ENCODE results near the gene GREB1L.
"Not testable (repeated sequence)": the region's sequence is repeated elsewhere in the genome, so short reads cannot be mapped to it uniquely, and the experiment has no call there.

The GREB1L gene

DNA sequence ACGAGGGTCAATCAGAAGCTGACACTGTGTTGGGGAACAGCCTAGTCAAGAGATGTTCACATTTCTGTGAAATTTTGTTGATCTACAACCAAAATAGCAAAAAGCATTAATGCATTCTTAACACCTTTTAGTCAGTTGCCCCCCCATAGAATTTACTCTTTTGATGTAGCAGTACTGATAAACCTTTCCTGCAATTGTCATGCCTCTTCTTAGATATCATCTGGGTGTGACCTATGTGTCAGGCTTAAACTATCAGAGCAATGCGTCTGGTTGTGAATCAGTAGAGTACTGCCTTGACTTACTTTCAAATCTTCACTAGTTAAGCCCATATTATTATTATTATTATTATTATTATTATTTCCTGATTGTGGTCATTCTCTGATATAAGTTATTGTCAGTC is 61.9 kb downstream of the GREB1L start:
- H3K4me3 ChIP-seq (ENCODE audit: low read depth, low read length), result no peak overlapping the region
- no peak for TF ChIP-seq CTCF (IDR thresholded peaks at IDR 0.05; ENCODE audit: low read depth, low read length)

DNA sequence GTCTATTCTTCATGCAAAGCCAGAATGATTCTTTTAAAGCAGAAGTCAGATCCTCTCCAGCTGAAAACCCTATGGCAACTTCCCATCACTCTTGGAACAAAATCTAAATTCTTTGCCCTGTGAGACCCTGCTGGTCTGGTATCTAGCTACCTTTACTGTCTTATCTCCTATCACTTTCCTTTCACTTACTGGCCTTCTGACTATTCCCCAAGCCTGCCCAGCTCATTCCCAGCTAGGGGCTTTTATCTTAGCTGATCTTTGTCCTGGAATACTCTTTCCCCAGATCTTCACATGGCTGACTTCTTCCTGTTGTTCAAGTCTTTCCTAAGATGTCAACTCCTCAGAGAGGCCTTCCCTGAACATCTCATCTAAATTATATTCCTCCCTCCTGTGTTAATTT is 63.6 kb downstream of the GREB1L start:
- no peak for TF ChIP-seq CTCF (IDR thresholded peaks at IDR 0.05; ENCODE audit: low read depth, low read length)
- no peak overlapping the region for H3K4me3 ChIP-seq (ENCODE audit: low read depth, low read length)

DNA sequence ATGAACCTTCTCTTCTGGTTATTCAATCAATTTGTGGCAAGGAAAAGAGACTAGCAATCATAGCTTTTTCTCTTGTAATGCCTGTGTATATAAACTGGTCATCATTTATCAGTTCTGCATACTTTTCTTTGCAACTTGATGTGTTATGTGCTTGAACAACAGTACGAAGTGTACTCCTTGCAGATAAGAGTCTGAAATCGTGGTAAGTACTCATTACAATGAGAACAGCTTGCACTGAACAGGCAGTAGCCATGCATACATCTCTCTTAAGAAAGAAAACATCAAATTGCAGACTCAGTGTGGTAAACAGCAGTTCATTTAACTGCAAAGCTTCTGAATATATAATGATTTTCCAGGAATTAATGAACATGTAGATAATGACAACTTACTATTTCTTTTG is 64.3 kb downstream of the GREB1L start:
- no peak for TF ChIP-seq CTCF (IDR thresholded peaks at IDR 0.05; ENCODE audit: low read depth, low read length)
- no peak overlapping the region for H3K4me3 ChIP-seq (ENCODE audit: low read depth, low read length)

- no peak overlapping the region for H3K4me3 ChIP-seq (ENCODE audit: low read depth, low read length)
- TF ChIP-seq CTCF (IDR thresholded peaks at IDR 0.05; ENCODE audit: low read depth, low read length), result no peak
These were observed 65.5 kb downstream of the GREB1L start for GRCh38 chr18:21307578-21307977.

GRCh38 chr18:21309248-21309647 is 67.2 kb downstream of the GREB1L start:
- no peak for TF ChIP-seq CTCF (IDR thresholded peaks at IDR 0.05; ENCODE audit: low read depth, low read length)

GRCh38 chr18:21311980-21312379 is 69.9 kb downstream of the GREB1L start:
- H3K4me3 ChIP-seq (ENCODE audit: low read depth, low read length), result not testable (repeated sequence)

More at GRCh38 chr18:21309248-21309647, 67.2 kb downstream of the GREB1L start:
- H3K4me3 ChIP-seq (ENCODE audit: low read depth, low read length), result no peak overlapping the region

DNA sequence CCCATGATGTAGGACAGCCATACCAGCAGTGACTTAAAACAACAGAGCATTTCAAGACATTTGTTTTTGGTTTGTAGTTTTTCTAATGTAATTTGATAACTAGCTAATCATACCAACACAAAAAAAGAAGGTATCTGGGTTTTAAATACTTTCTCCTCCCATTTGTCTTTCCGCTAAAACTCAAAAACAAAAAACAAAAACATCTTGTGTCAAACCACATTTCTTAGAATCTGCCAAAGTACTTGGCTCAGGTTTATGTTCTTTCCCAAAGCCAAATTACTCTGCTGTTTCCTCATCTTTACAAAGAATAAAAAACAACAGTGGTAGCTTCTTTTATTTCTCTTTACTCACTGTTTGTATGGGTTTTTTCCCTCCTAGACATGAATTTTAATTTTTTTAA is 71.5 kb downstream of the GREB1L start:
- H3K4me3 ChIP-seq (ENCODE audit: low read depth, low read length), result no peak overlapping the region
- TF ChIP-seq CTCF (IDR thresholded peaks at IDR 0.05; ENCODE audit: low read depth, low read length), result no peak

GRCh38 chr18:21314724-21315123 is 72.7 kb downstream of the GREB1L start:
- no peak overlapping the region for H3K4me3 ChIP-seq (ENCODE audit: low read depth, low read length)
- no peak for TF ChIP-seq CTCF (IDR thresholded peaks at IDR 0.05; ENCODE audit: low read depth, low read length)

DNA sequence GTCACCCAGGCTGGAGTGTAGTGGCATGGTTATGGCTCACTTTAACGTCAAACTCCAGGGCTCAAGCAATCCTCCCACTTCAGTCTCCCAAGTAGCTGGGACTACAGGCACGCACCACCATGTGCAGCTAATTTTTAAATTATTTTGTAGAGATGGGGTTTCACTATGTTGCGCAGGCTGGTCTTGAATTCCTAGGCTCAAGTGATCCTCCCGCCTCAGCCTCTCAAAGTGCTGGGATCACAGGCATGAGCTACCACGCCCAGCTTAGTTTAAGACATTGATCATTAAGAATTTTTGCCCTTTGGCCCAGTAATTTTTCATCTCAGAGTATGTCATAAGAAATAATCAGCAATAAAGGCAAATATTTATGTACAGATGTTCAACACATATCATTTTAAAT is 73.1 kb downstream of the GREB1L start:
- not testable (repeated sequence) for H3K4me3 ChIP-seq (ENCODE audit: low read depth, low read length)
